Ishikawa (cell line): ENCODE measurements around the gene PTPN23.

Source experiments
- CEBPB ChIP-seq: IDR thresholded peaks from 2 replicates; pipeline ENCODE4 v1.6.1; 2012
- EGR1 ChIP-seq: IDR thresholded peaks from 2 replicates; pipeline ENCODE4 v1.6.1; 2012
- EP300 ChIP-seq: IDR thresholded peaks from 2 replicates; pipeline ENCODE4 v1.6.1; 2012; ENCODE audit warnings: borderline replicate concordance
- TAF1 ChIP-seq: IDR thresholded peaks from 2 replicates; pipeline ENCODE4 v1.6.1; 2012; ENCODE audit warnings: low read depth, mild to moderate bottlenecking
- YY1 ChIP-seq: IDR thresholded peaks from 2 replicates; pipeline ENCODE4 v1.6.1; 2012; ENCODE audit warnings: low read depth

DNA sequence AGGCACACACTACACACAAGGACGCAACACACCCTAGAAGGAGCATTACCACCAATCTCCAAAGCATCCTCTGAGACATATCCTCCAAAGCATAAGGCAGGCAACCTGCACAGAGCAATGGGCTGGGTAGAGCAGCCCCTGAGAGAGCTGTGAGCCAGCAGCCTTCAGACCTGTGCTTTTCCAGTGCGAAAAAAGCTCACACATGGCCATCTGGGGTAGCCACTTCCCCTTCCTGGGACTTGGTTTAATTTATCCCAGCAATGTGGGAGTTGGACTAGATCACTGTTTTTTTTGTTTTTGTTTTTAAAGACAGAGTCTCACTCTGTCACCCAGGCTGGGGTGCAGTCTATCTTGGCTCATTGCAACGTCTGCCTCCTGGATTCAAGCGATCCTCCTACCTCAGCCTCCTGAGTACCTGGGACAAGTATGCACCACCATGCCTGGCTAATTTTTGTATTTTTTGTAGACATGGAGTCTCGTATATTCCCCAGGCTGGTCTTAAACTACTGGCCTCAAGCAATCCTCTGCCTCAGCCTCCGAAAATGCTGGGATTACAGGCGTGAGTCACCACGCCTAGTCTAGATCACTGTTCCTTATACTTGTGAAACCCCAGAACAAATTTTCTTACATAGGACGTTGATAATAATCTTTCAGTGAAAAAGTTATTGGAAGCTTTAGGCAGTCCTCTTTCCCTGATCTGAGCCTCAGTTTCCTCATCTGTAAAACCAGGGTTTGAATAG lies 18.9 kb downstream of the PTPN23 start:
- TF ChIP-seq EP300 (no peak), CEBPB (no peak), TAF1 (no peak), YY1 (no peak), EGR1 (no peak)
